ENCODE results near the gene METTL21C. TPM values are rescaled to one million over a fixed set of nuclear protein-coding genes. Genes with fewer than 3 reads are reported as not detected.
A peak's percentile ranks its signal among the peaks of the same experiment; 100 is the strongest.

Gene METTL21C
- total RNA-seq, 2 donors from 2014 or later = not detected

GRCh38 chr13:102679449-102680132 is 15.3 kb downstream of the METTL21C start:
- ATAC-seq (peak; percentile 97), DNase-seq (no peak)
- intact Hi-C loops (cut with DNase I, micrococcal nuclease) = no loop called here

- ATAC-seq (no peak), DNase-seq (no peak)
- intact Hi-C loops (cut with DNase I, micrococcal nuclease) = no loop called here
Observed at GRCh38 chr13:102678339-102679107, 16.3 kb downstream of the METTL21C start.

- no peak for DNase-seq
- no peak for ATAC-seq
Observed at GRCh38 chr13:102677122-102677521, 17.7 kb downstream of the METTL21C start.

GRCh38 chr13:102675115-102675514 is 19.7 kb downstream of the METTL21C start:
- ATAC-seq (no peak), DNase-seq (no peak)
- intact Hi-C loops (cut with DNase I, micrococcal nuclease) = no loop called here

More at GRCh38 chr13:102677122-102677521, 17.7 kb downstream of the METTL21C start:
- intact Hi-C loops (cut with DNase I, micrococcal nuclease) = no loop called here

GRCh38 chr13:102670130-102670529 is 24.7 kb downstream of the METTL21C start:
- ATAC-seq = peak; percentile 62
- intact Hi-C loops (cut with DNase I, micrococcal nuclease) = no loop called here
- no peak for DNase-seq

GRCh38 chr13:102667911-102668310 is 26.9 kb downstream of the METTL21C start:
- intact Hi-C loops (cut with DNase I, micrococcal nuclease) = no loop called here
- no peak for DNase-seq
- ATAC-seq = no peak

GRCh38 chr13:102667023-102667422 is 27.8 kb downstream of the METTL21C start:
- intact Hi-C loops (cut with DNase I, micrococcal nuclease) = no loop called here
- no peak for DNase-seq
- ATAC-seq = no peak

- intact Hi-C loops (cut with DNase I, micrococcal nuclease) = no loop called here
- no peak for ATAC-seq
- no peak for DNase-seq
Observed at GRCh38 chr13:102659168-102659713, 35.6 kb downstream of the METTL21C start.

GRCh38 chr13:102658660-102659059 is 36.2 kb downstream of the METTL21C start:
- intact Hi-C loops (cut with DNase I, micrococcal nuclease) = no loop called here
- ATAC-seq (no peak), DNase-seq (no peak)

- DNase-seq (no peak), ATAC-seq (no peak)
- intact Hi-C loops (cut with DNase I, micrococcal nuclease) = no loop called here
Observed at GRCh38 chr13:102657630-102658029, 37.2 kb downstream of the METTL21C start.

GRCh38 chr13:102654756-102655155 is 40.1 kb downstream of the METTL21C start:
- ATAC-seq (no peak), DNase-seq (no peak)
- intact Hi-C loops (cut with DNase I, micrococcal nuclease) = no loop called here

- DNase-seq (no peak), ATAC-seq (no peak)
- intact Hi-C loops (cut with DNase I, micrococcal nuclease) = no loop called here
Observed at GRCh38 chr13:102651892-102652291, 43.0 kb downstream of the METTL21C start.

GRCh38 chr13:102651392-102651791 is 43.5 kb downstream of the METTL21C start:
- intact Hi-C loops (cut with DNase I, micrococcal nuclease) = no loop called here
- ATAC-seq = peak; percentile 30
- no peak for DNase-seq

- no peak for ATAC-seq
- intact Hi-C loops (cut with DNase I, micrococcal nuclease) = no loop called here
Observed at GRCh38 chr13:102650444-102650843, 44.4 kb downstream of the METTL21C start.

GRCh38 chr13:102648046-102648445 is 46.8 kb downstream of the METTL21C start:
- ATAC-seq (no peak), DNase-seq (no peak)
- intact Hi-C loops (cut with DNase I, micrococcal nuclease) = no loop called here

More at GRCh38 chr13:102650444-102650843, 44.4 kb downstream of the METTL21C start:
- DNase-seq = no peak

GRCh38 chr13:102645701-102646100 is 49.1 kb downstream of the METTL21C start:
- ATAC-seq (no peak), DNase-seq (no peak)
- intact Hi-C loops (cut with DNase I, micrococcal nuclease) = no loop called here

- ATAC-seq (no peak), DNase-seq (no peak)
- intact Hi-C loops (cut with DNase I, micrococcal nuclease) = no loop called here
Observed at GRCh38 chr13:102643656-102644055, 51.2 kb downstream of the METTL21C start.

GRCh38 chr13:102642475-102642874 is 52.4 kb downstream of the METTL21C start:
- ATAC-seq = peak; percentile 71
- intact Hi-C loops (cut with DNase I, micrococcal nuclease) = no loop called here
- peak; percentile 31 to 59 for DNase-seq

- ATAC-seq = no peak
- no peak for DNase-seq
- intact Hi-C loops (cut with DNase I, micrococcal nuclease) = no loop called here
Observed at GRCh38 chr13:102642029-102642428, 52.8 kb downstream of the METTL21C start.

- DNase-seq (no peak), ATAC-seq (no peak)
- intact Hi-C loops (cut with DNase I, micrococcal nuclease) = no loop called here
Observed at GRCh38 chr13:102638741-102639140, 56.1 kb downstream of the METTL21C start.
